Tongue (tissue), 2 donors: ENCODE data around the gene GALNT9. TPM values are rescaled to one million over a fixed set of nuclear protein-coding genes. Genes with fewer than 3 reads are reported as not detected.
A peak's percentile ranks its signal among the peaks of the same experiment; 100 is the strongest.

Source experiments
- DNase-seq: peaks from one replicate; pipeline ENCODE4 v3.0.0-alpha.2; 2015
- total RNA-seq: library from RNA; depleted of rRNA; stranded (reverse); fragments of >200 nt; gene quantifications from one replicate; pipeline ENCODE4 v1.2.3, GENCODE V29; 2014

The GALNT9 gene
- total RNA-seq, 1 donor from 2014 or later = 0.92 TPM

DNA sequence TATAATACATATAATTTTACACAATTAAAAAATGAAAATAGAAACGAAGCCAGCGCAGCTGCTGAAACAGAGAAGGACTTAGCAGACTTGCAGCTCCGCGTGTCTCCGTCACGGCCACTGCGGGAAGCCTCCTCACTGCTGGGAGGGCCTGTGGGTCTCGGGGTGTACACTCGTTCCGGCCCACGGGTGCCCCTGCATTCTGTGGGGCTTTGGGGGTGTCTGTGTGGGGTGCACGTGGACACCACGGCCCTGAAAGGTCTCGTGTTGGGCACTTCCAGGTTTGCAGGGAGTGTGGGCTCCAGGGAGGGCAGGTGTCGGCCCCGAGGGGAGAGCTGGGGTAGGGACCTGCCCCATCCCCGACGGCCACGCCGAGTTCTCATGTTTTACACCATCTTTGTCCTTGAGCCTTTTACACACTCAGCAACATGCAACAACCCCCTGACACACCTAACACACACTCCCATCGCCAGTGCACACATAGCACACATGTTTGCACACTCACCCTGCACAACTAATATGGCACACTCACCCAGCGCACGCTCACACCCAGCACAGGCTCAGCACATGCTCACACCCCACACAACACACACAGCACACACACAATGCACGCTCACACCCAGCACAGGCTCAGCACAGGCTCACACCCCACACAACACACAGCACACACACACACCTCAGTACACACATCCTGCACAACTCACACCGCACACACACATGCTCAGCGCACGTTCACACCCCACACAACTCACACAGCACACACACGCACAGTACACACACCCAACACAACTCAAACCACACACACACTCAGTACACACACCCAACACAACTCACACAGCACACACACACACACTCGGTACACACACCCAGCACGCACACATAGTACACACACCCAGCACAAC, 148.5 kb downstream of the GALNT9 start:
- no peak for DNase-seq

DNA sequence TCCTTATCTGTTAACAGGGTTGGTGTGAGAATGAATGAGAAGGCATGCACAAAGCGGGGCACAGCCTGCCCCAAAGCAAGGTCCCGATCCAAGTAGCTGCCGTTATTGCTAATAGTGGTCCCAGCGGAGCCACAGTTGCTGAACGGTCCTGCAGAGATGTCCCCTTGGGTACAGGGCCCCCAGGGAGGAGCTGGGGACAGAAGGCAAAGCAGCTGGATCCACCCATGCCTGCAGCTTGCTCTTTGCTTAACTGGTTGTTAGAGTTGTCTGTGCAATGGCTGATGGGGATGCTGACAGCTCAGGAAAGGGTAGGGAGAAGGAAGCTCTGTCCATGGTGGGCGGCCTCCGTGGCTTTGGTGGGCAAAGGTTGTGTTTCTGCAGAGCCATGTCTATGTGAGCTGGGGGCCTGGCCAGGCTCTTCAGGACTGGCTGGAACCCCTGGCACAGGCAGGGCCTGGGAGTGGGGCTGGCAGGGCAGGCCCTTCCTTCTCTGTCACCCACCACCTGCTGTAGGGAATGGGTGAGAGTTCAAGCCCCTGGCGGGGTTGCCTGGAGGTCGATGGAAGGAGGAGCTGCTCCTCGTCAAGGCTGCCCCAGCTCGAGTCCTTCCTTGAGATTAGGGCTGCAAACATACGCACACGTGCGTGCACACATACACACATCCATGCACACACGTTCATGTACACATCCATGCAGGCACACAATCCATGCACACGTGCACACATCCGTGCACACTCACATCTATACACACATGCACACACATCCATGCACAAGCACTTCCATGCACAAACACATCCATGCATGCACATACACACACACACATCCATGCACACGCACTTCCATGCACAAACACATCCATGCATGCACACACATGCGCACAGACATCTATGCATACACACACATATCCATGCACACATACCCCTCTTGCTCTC, 149.7 kb downstream of the GALNT9 start:
- no peak for DNase-seq

DNA sequence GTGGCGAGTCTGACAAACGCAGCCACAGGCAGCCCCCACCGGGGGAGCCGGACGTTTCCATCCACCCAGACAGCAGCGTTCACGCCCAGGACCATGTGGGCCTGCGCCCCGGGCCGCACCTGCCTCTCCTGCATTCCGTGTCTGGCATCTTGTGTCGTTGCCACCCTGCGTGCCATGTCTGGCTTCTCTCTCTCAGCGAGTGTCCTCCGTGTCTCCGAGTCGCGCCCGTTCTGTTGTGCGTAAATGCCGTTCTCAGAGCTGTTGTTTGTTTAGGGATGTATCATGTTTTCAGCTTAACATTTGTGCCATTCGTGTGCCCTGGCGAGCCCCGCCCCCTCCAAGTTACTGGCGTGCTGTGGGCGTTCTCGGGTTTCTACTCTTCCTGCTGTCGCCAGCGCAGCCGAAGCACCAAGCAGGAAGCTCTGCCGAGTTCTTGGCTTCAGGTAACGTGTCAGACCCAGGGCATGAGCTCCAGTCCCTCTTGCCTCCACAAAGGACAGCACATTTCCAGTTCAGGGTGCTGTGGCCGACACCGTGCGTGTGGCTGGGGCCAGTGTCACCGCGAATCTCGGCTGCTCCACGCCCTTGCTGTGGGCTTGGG, 150.5 kb downstream of the GALNT9 start:
- peak; percentile 31 for DNase-seq

- no peak for DNase-seq
Observed at GRCh38 chr12:132178316-132178715, 151.1 kb downstream of the GALNT9 start.

DNA sequence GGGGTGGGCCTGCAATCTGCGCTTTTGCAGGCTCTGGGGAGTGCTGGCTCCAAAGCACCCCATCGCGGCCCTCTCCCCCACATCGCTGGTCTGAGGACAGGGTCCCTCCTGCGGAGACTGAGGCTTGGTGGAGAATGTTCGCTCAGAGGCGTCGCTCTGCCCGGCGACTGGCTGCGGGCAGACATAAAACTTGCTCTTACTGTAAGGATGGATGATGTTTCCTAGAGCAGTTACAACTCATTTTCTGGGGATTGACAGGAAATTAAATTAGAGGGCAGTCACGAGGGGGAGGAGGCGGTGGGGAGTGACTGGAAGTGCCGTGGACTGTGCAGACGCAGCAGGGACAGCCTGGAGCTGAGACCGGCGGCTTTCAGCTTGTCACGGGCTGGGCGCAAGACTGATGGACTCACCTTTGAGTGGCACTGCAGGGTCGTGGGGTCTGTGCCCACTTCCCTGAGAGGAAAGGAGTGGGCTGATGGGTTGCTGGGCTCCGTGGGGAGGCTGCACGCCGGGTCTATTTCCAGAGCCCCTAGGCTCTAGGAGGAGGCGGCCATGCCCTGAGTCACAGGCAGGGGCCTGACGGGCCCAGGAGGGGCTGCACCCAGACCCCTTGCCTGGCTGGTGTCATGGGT, 152.4 kb downstream of the GALNT9 start:
- no peak for DNase-seq

GRCh38 chr12:132176385-132176919, 152.9 kb downstream of the GALNT9 start:
- DNase-seq = no peak

- DNase-seq = no peak
Observed at GRCh38 chr12:132175496-132176384, 153.6 kb downstream of the GALNT9 start.

GRCh38 chr12:132174839-132175490, 154.4 kb downstream of the GALNT9 start:
- DNase-seq = no peak

- DNase-seq = no peak
Observed at GRCh38 chr12:132174015-132174838, 155.2 kb downstream of the GALNT9 start.

- no peak for DNase-seq
Observed at GRCh38 chr12:132173135-132174014, 156.0 kb downstream of the GALNT9 start.

DNA sequence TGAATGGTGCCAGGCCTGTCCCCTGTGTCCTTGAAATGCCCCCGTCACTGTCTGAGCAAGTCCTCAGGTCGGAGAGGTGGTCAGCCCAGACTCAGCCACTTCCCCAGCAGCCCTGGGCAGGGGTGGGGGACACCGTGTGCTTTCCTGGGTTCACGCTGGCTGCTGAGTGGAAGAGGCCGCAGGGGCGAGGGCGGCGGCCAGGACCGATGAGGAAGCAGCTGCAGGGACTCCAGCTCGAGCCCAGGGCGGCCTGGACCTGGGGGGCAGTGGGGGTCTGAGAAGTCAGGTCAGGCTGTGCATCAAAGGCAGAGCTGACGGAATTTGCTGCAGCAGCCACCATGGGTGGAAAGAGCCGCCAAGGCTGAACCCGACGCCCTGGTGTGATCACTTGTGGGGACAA, 156.8 kb downstream of the GALNT9 start:
- DNase-seq = no peak

GRCh38 chr12:132171968-132172521, 157.3 kb downstream of the GALNT9 start:
- DNase-seq = no peak

- DNase-seq = no peak
Observed at GRCh38 chr12:132171293-132171967, 158.0 kb downstream of the GALNT9 start.

DNA sequence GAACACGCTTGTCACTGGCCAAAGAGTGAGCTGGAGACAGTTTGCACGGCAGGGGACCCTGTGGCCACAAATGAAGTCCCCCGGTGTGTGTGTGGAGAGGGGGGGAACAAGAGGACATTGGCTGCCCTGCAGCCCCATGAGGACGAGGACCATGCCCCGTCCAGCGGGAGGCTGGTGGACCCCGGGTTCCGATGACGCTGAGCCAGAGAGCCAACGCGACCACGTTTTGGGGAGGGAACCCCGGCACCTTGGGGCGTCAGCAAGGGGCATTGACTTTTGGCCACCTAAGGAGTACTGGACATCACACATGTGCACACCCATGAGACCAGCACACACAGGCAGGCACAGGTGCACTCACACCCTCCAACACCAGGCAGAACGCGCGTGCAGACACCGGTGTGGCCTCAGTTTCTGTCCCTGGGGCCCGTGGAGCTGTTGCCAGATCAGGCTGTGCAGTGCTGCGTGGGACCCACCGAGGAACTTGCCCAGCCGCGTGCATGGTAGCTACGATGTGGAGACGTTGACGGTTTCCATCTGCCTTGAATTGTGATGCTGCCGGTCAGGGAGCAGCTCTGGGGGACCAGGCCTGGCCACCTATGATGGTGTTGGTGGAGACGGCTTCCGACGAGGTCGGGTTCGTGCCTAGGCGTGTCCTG, 158.6 kb downstream of the GALNT9 start:
- no peak for DNase-seq

DNA sequence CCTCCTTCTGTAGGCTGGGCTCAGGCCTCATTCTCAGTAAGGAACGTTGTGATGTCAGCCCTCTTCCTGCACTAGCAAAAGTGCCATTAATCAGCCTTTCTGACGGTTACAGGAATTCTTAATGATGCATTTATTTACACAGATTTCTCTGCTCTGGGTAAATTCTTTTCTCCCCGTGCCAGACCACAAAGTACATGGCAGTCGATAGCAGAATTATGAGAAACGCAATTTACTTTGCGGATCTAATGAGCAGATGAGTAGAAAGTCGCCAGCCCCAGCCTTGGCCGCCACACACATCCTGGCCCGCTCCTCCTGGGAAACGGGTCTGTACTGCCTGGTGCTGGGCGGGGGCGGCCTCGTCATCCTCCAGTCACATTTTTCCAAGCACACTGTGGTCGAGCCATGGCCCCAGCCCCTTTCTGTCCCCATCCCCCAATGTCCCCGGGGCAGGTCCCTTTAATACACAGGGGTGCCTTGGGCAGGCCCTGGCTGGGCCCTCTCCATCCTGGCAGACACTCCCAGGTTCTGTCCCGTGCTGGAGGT, 159.2 kb downstream of the GALNT9 start:
- DNase-seq = peak; percentile 26

- no peak for DNase-seq
Observed at GRCh38 chr12:132169376-132169775, 160.0 kb downstream of the GALNT9 start.
